ENCODE results near the gene CMIP.
A peak's percentile ranks its signal among the peaks of the same experiment; 100 is the strongest.
"Not testable (repeated sequence)": the region's sequence is repeated elsewhere in the genome, so short reads cannot be mapped to it uniquely, and the experiment has no call there.

The CMIP gene

DNA sequence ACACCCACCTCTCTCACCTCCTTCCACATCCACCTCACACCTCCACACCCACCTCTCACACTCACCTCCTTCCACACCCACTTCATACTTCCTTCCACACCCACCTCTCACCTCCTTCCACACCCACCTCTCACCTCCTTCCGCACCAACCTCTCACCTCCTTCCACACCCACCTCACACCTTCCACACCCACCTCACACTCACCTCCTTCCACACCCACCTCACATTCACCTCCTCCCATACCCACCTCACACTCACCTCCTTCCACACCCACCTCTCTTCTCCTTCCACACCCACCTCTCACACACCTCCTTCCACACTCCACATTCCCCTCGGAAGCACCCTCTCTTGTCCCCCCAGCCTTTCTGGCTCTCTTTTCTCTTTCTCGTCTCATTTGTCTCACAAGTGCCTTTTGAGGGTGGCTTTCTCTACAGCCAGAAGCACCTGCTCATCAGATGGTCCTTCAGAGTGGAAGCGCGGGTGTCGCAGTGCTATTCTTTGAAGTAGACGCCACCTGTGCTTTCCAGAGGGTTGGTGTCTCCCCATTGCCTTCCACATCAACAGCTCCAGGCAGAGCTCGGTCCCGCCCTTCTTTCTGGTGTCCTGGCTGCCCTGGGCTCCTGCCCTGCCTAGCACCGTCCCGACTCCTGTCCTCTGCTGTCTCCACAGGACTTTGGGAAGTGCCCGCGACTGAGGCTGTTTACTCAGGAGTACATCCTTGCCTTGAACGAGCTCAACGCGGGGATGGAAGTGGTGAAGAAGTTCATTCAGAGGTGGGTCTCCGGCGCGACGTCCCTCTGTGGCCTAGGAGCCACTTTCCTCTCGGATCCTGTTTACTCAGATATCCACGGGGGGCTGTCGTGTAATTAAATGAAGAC is 225.1 kb downstream of the CMIP start:
- no peak for DNase-seq

DNA sequence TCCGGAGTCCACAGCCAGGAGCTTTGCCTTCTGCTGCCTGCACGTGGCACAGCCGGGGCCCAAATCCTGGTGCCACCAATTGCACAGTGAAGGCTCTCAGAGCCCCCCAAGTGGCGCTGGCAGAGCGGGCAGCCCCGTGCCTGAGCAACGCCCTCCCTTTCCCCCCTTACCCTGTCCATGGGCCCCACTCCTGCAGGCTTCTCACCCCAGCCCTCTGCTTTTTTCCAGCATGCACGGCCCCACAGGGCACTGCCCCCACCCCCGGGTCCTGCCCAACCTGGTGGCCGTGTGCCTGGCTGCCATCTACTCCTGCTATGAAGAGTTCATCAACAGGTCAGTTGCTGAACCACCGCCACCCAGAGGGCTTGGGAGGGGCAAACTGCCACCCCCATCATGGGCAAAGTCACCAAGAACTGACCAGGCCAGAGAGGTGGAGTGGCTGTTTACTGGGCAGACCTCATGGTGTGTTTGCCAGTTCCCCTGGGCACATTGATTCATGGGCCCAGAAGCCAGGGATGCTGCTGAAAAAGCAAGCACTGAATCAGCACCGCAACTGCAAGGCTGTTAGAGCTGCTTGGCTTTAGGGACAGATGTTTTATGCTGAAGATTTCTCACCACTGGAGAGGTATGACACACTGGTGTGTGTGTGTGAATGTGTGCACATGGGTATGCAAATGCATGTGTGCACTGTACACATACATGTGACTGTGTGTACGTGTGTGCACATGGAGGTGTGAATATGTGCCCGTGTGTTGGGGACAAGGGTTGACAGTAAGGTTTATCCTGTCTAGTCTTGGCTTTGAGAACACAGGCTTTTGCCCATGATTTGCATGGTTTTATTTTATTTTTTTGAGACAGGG is 227.4 kb downstream of the CMIP start:
- DNase-seq, result no peak

DNA sequence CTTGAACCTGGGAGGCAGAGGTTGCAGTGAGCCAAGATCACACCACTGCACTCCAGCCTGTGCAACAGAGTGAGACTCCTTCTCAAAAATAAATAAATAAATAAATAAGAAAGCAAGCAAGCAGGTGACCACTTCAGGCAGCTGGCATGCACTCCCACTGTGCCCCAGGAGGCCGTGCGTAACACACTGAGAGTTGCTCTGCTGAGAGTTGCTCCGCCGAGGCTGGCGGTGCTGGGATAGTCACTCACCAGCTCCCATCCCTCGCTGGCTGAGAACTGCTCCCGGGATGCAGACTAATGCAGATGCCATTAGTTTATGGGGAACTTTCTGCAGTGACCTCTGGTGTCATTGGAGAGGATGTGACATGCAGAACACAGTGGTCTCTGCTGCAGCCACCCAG is 228.8 kb downstream of the CMIP start:
- no peak for DNase-seq

DNA sequence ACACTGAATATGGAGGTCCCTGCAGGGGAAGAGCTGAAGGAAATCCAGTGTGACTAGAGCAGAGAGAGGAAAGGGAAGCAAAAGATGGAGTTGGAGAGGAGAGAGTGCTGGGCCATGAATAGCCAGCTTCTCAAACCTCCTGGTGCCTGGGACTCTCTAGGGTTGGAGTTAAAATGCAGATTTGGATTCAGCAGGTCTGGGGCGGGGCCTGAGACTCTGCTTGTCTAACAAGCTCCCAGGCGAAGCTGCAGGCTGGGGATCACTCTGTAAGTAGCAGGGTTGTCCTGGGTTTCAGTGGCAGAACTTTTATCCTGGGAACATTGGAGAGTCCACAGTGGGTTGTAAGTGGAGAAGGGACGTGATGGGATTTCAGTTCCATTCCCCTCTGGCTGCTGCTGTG is 231.1 kb downstream of the CMIP start:
- DNase-seq, result no peak

DNA sequence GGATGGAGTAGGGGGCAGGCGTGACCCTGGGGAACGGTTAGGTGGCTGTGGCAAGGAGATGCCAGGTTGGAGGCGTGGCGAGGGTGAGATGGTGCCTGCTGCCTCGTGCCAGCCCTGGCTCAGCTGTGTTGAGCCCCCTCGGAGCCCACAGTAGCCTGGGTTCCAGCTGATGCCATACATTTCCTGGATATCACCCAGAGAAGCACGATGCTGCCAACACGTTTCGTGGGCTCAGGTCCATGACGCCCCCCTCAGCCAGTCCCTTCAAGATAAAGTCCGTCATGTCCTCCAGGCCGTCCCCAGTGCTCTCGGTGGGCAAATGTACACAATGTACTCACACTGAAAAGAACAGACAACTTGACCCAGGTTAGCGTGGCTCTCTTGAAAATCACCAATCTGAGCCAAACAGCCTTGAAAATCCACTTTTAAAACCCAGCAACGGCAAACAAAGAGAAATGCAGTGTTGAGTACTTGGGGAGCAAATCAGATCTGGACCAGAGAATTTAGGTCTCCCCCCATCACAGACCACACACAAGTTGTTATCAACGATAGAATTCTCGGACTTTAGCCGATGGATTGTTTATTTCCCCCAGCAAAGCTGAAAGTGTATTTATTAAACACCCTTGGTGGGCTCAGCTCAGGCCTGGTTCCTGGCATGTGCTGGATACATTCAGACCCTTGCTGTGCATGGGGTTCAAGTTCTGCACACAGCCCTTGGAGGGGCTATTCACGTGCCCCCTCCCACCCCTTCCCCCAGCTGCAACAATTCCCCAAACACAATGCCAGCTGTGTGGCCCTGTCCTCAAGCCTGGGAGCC is 231.7 kb downstream of the CMIP start:
- no peak for DNase-seq

DNA sequence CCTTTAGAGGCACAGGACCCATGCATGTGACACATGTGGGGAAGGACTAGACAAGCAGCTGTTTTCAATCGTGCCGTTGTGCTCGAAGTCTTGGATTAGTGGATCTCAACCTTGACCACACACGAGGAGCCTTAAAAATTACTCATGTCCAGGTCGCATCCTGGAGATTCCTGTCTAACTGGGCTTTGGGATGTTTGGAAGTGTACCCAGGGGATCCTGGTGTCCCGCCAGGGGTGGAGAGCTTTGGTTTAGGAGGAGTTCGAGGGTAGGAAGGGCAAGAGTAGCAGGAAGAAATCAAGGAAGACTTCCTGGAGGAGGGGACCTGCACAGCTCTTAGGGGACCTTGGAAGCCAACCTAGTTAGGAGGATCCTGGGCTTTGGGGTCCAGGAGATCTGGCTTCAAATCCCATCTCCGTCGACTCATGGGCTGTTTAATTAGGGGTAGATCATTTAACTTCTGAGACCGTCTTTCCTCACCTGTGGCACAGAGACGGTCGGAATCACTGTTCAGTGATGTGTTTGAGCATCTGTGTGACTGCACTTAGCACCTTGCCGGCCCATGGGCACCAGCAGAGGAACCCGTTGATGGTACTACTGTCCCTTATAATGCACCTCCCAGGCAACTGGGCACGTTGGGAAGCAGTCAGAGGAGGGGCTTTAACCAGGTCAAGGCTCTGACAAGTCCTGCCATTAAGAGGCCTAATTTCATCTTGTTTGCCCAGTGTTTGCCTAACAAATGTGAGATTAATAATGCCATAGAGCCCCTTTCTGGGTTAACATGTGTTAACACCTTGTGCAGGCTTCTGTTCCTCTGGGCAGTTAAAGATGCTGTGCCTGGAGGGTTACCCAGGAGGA is 232.5 kb downstream of the CMIP start:
- no peak for DNase-seq

DNA sequence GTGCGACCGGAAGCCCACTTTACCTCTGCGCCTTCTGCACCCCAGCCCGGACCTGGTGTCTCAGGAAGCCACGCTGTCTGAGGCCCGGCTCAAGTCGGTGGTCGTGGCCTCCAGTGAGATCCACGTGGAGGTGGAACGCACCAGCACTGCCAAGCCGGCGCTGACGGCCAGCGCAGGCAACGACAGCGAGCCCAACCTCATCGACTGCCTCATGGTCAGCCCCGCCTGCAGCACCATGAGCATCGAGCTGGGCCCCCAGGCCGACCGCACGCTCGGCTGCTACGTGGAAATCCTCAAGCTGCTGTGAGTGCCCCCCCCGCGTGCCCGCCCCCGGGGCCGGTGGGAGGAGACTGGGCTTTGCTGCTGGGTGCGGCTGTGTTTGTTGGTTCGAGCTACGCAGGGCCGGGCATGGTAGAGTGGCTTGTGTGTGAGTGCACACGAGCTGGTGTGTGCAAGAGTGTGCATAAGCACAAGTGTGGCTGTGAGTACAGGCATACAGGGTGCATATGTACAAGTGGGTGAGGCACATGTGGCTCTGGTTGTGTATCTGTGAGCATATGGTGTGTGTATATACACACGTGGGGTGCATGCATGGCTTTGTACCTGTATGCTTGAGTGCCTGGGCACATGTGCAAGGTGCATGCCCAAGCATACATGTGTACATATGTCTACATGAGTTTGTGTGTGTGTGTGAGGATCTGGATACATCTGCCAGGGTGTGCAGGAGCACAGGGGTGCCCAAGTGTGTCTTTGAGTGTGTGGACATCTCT is 233.9 kb downstream of the CMIP start:
- DNase-seq, result no peak

DNA sequence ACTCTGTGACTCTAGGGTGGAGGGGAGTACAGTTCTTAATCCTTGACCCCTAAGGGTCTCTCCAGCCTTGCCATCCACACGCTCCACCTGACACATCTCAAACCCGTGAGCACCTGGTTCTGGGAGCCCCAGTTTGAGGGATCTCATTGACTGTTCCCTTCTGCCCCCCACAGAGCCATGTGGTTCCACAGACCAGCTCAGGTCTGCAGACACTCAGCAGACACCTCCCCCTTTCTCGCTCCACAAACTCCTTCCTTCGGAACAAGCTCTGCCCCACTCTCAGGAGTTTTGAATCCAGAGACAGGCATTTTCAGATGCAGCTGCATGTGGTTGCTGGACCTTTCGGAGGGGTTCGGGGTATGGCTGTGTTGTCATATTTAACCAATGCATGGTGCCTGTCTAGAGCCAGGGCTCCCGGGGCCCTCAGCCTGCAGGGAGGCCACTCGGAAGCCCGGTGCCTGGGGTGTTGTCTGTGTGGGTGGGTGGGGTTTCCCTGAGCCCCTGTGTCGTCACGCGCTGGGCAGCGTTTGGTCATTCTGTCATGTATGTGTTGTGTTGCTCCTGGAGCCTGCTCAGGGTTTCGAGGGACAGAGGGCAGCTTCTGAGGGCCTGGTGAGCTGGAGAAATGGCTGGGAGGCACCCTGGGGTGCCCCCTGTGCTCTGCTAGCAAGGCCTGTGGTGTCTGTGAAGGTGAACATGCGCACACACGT is 235.3 kb downstream of the CMIP start:
- DNase-seq, result no peak

DNA sequence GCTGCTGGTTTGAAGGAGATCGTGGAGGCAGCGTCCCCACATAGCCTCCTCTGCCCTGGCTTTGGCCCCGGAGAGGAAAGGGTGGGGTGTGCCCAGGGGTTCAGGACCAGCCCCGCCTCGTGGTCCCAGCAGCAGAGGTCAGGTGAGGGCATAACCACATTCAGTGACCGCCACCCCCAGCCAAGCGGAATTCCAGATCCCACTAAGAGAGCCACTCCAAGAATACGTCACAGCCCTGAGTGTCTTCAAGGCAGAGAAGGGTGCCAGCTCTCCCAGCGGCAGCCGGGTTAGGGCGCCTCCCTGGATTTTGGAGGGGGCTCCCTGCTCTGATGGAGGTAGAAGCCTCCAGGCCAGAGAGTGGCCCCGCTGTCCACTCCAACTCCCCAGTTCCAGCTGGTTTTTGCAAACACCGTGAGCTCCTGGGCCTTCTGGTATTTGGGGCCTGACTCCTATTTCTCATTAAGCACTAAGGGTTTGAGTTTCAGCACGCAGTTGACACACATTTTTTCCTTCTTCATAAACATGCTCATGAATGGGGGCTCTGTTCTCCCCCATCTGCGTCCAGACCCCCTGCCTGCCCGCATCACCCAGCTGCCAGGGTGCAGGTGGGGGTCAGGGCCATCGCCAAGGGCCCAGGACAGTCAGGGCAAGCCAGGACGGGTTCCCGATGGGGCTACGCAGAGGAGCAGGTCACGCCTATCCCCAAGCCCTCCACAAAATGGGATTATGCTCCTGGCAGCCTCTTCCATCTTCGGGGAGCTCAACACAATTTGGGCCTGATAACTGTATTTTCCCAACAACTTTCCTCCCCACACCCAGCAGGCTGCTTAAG is 236.1 kb downstream of the CMIP start:
- peak in 3 of 56 donors; percentile 16 to 26 (median 17) for DNase-seq

DNA sequence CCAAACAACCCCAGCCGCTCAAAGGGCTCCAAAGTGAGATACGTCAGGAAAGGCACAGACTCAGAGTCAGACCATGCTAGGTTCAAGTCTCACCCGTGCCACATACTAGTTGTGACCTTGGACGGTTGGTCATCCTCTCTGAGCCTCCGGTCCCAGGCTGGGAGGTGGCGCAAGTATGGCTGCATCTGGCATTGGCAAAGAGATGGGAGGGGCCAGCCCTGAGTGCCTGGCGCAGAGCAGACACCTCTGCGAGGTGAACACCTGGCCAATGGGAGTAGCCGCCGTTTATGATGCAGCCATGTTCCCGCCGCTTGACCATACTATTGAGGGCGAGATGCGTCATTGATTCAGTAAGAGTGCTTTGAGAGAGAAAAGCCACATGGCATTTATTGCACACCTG is 236.7 kb downstream of the CMIP start:
- DNase-seq, result no peak

DNA sequence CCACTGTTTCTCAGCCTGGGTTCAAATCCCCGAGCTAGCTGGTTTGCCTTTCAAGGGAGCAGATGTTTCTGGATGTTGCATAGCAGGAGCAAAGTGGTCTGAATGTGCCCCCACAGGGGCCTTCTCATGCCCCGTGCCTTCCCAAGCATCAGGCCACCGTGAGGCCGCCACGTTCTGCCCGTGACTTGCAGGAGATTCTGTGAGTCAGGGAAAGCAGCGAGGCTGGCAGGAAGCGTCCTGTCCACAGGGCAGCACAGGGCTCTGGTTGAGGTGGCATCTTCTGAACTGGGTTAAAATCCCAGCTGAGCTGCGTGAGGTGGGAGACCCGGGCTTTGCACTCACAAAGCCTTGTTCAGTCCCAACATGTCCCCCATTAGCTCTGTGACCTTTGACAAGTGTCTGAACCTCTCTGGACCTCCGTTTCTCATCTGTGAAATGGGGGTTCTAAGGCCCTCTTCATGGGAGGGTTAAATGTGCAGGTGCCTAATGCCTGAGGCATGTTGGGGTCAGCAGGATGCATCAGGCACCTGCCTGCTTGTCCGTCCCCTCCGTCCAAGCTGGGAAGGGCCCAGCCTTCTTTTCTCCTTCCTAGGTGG is 239.7 kb downstream of the CMIP start:
- no peak for DNase-seq

DNA sequence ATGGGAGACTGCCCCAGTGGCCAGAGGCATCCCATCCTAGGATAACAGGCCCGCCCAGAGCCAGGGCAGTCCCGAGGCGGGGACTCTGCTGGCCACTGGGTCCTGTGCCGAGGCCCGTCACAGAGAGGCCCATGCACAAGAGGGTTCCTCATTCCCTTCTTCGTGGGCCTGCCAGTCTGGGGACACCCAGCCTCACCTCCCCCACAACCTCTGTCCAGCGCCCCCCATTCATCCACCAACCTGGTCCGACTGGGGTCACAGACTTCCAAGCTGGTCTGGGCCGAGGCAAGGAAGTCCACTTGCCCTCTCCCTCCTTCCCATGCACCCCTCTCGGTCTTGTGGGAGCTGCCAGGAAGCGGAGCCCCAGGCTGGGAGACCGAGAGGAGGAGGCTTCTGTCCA is 240.3 kb downstream of the CMIP start:
- no peak for DNase-seq

DNA sequence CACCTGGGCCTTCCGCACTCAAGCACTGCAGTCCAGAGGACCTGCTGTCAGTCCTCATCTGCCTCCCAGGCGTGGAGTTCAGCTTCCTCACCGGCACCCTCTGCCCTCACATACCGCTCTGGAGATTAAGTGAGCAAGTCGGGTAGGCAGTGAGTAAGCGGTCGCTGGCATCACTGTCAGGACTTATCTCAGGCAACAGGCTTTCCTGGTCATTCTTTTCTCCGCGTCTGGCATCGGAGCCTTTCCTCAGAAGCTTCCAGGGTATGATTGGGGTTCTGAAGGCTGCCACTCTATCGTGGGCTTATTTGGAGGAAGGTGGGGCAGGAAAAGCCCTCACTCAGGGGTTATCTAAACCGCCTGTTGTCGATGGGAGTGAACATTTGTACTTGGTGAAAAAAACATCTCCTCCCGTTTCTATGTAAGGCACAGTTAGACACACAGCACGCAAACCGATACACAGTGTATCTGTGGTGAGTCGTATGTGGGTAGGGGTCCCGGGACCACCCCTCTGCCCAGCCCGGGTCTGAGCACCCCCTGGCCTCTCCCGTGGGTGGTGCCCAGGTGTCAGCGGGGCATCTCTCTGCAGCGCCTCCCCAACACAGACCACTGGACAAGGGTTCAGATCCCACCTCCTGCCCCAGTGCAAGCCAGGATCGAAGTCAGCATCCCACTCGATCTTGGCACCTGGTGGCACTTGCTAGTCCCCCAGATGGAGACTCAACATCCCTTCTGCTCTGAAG is 242.0 kb downstream of the CMIP start:
- no peak for DNase-seq

DNA sequence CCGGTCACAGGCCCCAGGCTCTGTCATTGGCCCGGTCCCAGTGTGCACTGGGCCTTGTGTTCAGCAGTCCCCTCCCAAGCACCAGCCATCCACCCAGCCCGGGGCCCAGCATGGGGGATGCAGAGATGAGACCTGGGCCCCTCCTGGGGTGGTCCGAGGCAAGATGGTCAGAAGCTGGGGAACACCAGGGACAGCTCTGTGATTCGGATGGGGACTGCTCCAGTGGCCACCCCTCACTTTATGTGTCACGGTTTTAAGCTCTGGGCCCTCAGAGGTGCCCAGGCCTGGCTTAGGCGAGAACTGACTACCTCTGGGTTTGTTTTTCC is 242.5 kb downstream of the CMIP start:
- DNase-seq, result no peak

DNA sequence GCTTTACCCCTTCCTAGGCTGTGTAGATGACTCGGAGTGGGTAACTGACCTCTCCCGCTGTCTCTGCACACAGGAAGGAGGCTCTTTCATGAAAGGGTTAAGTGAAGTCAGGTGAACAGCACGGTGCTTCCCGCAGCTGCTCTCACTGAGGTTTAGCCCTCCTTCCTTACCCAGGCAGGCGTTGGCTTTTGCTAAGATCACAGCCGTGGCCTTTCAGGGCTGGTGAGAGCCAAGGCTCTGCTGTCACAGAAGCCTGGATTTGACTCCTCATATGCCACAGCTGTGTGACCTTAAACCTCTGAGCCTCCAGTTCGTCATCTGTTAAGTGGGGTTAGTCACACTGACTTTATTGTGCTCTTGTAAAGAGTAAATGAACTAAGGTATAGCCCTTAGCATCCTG is 243.6 kb downstream of the CMIP start:
- no peak for DNase-seq

DNA sequence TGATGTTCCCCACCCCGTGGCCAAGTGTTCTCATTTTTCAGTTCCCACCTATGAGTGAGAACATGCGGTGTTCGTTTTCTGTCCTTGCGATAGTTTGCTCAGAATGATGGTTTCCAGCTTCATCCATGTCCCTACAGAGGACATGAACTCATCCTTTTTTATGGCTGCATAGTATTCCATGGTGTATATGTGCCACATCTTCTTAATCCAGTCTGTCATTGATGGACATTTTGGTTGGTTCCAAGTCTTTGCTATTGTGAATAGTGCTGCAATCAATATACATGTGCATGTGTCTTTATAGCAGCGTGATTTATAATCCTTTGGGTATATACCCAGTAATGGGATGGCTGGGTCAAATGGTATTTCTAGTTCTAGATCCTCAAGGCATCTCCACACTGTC is 244.2 kb downstream of the CMIP start:
- not testable (repeated sequence) for DNase-seq

DNA sequence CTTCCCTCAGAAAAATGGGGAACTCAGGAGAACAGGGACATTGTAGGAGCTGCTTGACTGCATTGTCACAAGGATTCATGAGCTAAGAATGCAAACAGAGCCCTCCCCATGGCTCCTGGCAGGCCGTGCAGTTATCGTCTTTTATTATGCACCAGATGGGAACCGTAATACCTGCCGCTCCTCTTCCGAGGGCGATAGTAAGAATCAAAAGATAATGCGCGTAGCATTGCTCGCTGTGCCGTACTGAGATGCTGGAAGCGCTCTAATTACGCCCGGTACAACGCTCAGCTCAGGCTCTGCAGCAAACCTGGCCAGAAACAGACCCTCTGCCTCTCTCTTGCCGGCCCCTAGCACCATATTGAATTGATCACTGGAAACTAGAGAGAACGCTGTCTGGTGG is 247.4 kb downstream of the CMIP start:
- DNase-seq, result no peak
